Muscle layer of colon (tissue), 2 donors: ENCODE data around the gene PMF1.
A peak's percentile ranks its signal among the peaks of the same experiment; 100 is the strongest.
"Not testable (repeated sequence)": the region's sequence is repeated elsewhere in the genome, so short reads cannot be mapped to it uniquely, and the experiment has no call there.

ENCODE experiments used
- H3K27ac ChIP-seq: one replicate; pipeline ENCODE4 v1.7.0; 2013; ENCODE audit warnings: low read depth, mild to moderate bottlenecking, low read length, moderate library complexity
- H3K27me3 ChIP-seq, 2 donors: one replicate each; pipeline ENCODE4 v1.7.0; 2013; ENCODE audit warnings: low read length in 2 of 2, mild to moderate bottlenecking in 2 of 2; ENCODE audit not compliant: insufficient read depth in 2 of 2, control insufficient read depth in 1 of 2
- H3K36me3 ChIP-seq: one replicate; pipeline ENCODE4 v1.7.0; 2013; ENCODE audit warnings: mild to moderate bottlenecking, low read length; ENCODE audit not compliant: insufficient read depth
- H3K4me1 ChIP-seq: one replicate; pipeline ENCODE4 v1.7.0; 2013; ENCODE audit warnings: mild to moderate bottlenecking, low read length; ENCODE audit not compliant: insufficient read depth
- H3K4me3 ChIP-seq, 2 donors: one replicate each; pipeline ENCODE4 v1.7.0; 2013; ENCODE audit warnings: low read length in 2 of 2, low read depth in 1 of 2, mild to moderate bottlenecking in 1 of 2, moderate library complexity in 1 of 2
- H3K9ac ChIP-seq: one replicate; pipeline ENCODE4 v1.7.0; 2013; ENCODE audit warnings: low read length
- H3K9me3 ChIP-seq: one replicate; pipeline ENCODE4 v1.7.0; 2013; ENCODE audit warnings: mild to moderate bottlenecking, low read length
- donor health status: abdominal sarcoma.
- donor health status: Adenocarcinoma of cecum.

PMF1 gene, protein sequence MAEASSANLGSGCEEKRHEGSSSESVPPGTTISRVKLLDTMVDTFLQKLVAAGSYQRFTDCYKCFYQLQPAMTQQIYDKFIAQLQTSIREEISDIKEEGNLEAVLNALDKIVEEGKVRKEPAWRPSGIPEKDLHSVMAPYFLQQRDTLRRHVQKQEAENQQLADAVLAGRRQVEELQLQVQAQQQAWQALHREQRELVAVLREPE

DNA sequence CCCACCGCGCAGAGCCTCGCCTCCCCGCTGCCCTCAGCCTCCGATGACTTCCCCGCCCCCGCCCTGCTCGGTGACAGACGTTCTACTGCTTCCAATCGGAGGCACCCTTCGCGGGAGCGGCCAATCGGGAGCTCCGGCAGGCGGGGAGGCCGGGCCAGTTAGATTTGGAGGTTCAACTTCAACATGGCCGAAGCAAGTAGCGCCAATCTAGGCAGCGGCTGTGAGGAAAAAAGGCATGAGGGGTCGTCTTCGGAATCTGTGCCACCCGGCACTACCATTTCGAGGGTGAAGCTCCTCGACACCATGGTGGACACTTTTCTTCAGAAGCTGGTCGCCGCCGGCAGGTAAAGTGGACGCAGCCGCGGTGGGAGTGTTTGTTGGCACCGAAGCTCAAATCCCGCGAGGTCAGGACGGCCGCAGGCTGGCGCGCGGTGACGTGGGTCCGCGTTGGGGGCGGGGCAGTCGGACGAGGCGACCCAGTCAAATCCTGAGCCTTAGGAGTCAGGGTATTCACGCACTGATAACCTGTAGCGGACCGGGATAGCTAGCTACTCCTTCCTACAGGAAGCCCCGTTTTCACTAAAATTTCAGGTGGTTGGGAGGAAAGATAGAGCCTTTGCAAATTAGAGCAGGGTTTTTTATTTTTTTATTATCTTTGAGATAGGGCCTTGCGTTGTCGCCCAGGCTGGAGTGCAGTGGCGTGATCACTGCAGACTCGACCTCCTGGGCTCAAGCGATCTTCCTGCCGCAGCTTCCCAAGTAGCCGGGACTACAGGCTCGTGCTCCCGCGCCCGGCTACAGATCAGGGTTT is at the start of gene PMF1:
TSS of gene PMF1 (plus strand) at position 175 of the 811 bp plus-strand sequence. CDS start at position 184, 9 bp downstream.
- H3K27ac ChIP-seq = peak within 1 kb of the TSS; percentile 88
- no peaks in the 10 kb centered on the region for H3K27me3 ChIP-seq
- no peaks in the 10 kb centered on the region for H3K9me3 ChIP-seq
- H3K36me3 ChIP-seq = peaks cover 28% of the 10 kb centered on the region
- peak within 1 kb of the TSS; percentile 80 to 83 for H3K4me3 ChIP-seq
- peak within 1 kb of the TSS; percentile 96 for H3K9ac ChIP-seq
- H3K4me1 ChIP-seq = peaks cover 14% of the 10 kb centered on the region

DNA sequence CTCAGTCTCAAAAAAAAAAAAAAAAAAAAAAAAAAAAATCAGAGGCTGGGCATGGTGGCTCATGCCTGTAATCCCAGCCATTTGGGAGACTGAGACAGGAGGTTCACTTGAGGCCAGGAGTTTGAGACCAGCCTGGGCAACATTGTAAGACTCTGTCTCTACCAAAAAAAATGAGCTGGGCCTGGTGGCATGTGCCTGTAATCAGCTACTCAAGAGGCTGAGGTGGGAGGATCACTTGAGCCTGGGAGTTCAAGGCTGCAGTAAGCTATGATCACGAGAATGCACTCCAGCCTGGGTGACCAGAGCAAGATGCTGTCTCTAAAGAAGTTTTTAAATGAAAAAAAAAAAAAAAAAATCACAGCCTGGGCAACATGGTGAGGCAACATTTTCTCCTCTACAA is 49.1 kb upstream of the PMF1 start:
- Histone ChIP-seq H3K27ac (no peak overlapping the region), H3K9ac (no peak overlapping the region), H3K27me3 (no peaks in the 10 kb centered on the region), H3K4me3 (no peak overlapping the region), H3K4me1 (peaks cover 7% of the 10 kb centered on the region), H3K36me3 (no peaks in the 10 kb centered on the region), H3K9me3 (no peaks in the 10 kb centered on the region)

- no peaks in the 10 kb centered on the region for H3K9me3 ChIP-seq
- no peaks in the 10 kb centered on the region for H3K36me3 ChIP-seq
- peaks cover 7% of the 10 kb centered on the region for H3K4me1 ChIP-seq
- no peak overlapping the region for H3K27ac ChIP-seq
- H3K9ac ChIP-seq = no peak overlapping the region
- H3K27me3 ChIP-seq = no peaks in the 10 kb centered on the region
- no peak overlapping the region for H3K4me3 ChIP-seq
These were observed 48.5 kb upstream of the PMF1 start for GRCh38 chr1:156164125-156164831.

DNA sequence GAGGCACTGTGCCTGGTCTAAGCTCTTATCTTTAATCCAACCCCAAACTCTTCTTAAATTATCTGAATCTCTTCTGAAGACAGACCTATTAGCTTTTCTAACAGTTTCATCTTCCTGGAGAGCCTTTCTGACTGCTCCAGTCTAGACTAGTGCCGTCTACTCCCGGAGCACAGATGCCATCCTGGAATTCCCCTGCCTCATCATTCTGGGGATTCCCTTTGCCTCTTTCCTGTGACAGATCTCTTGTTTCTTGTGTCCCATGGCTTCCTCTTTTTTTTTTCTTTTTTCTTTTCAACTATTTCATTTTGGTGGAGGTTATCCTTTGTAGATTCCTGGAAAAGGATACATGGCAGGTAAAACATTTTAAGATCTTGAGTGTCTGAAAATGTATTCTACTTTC is 47.7 kb upstream of the PMF1 start:
- H3K36me3 ChIP-seq = no peaks in the 10 kb centered on the region
- H3K27ac ChIP-seq = no peak overlapping the region
- no peak overlapping the region for H3K4me3 ChIP-seq

DNA sequence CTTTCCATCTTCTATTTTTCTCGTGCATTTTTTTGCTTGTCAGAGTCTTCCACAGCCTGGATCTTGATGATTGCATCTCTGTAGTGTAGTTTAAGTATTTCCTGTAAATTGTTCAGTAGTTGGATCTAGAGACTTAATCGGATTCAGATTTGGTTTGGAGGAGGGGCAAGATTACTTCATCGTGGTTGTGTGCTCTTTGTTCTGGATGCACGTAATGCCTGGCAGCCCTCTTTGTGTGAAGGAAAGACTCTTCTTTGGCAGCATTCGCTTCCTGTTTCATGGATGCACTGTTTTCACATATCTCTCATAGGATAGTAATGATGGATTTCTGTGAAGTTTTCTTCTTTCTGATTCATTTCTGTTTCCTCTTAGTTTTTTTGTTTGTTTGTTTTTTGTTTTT is 45.3 kb upstream of the PMF1 start:
- Histone ChIP-seq H3K4me1 (no peaks in the 10 kb centered on the region), H3K27ac (no peak overlapping the region), H3K9ac (no peak overlapping the region), H3K4me3 (no peak overlapping the region), H3K9me3 (no peaks in the 10 kb centered on the region), H3K27me3 (no peaks in the 10 kb centered on the region), H3K36me3 (no peaks in the 10 kb centered on the region)

More for the DNA sequence above, 47.7 kb upstream of the PMF1 start:
- Histone ChIP-seq H3K27me3 (no peaks in the 10 kb centered on the region), H3K9me3 (no peaks in the 10 kb centered on the region), H3K4me1 (peaks cover 7% of the 10 kb centered on the region), H3K9ac (no peak overlapping the region)

GRCh38 chr1:156172696-156173470 is 39.9 kb upstream of the PMF1 start:
- Histone ChIP-seq H3K9ac (no peak overlapping the region), H3K27ac (no peak overlapping the region), H3K36me3 (no peaks in the 10 kb centered on the region), H3K9me3 (no peaks in the 10 kb centered on the region), H3K4me3 (no peak overlapping the region), H3K27me3 (no peaks in the 10 kb centered on the region), H3K4me1 (no peaks in the 10 kb centered on the region)

DNA sequence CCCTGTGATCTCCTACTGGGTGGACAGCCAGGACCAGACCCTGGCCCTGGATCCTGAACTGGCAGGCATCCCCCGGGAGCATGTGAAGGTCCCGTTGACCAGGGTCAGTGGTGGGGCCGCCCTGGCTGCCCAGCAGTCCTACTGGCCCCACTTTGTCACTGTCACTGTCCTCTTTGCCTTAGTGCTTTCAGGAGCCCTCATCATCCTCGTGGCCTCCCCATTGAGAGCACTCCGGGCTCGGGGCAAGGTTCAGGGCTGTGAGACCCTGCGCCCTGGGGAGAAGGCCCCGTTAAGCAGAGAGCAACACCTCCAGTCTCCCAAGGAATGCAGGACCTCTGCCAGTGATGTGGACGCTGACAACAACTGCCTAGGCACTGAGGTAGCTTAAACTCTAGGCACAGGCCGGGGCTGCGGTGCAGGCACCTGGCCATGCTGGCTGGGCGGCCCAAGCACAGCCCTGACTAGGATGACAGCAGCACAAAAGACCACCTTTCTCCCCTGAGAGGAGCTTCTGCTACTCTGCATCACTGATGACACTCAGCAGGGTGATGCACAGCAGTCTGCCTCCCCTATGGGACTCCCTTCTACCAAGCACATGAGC is 36.1 kb upstream of the PMF1 start:
- H3K9ac ChIP-seq = no peak overlapping the region
- H3K27ac ChIP-seq = no peak overlapping the region
- no peaks in the 10 kb centered on the region for H3K4me1 ChIP-seq
- H3K36me3 ChIP-seq = no peaks in the 10 kb centered on the region
- H3K27me3 ChIP-seq = no peaks in the 10 kb centered on the region
- no peaks in the 10 kb centered on the region for H3K9me3 ChIP-seq
- H3K4me3 ChIP-seq = no peak overlapping the region

- Histone ChIP-seq H3K36me3 (no peaks in the 10 kb centered on the region), H3K27ac (no peak overlapping the region), H3K9ac (no peak overlapping the region), H3K4me3 (no peak overlapping the region), H3K4me1 (no peaks in the 10 kb centered on the region), H3K27me3 (no peaks in the 10 kb centered on the region), H3K9me3 (no peaks in the 10 kb centered on the region)
These were observed 34.7 kb upstream of the PMF1 start for GRCh38 chr1:156177919-156178654.

GRCh38 chr1:156180471-156180870 is 32.3 kb upstream of the PMF1 start:
- Histone ChIP-seq H3K9me3 (no peaks in the 10 kb centered on the region), H3K4me3 (no peak overlapping the region), H3K9ac (no peak overlapping the region), H3K36me3 (no peaks in the 10 kb centered on the region), H3K27me3 (no peaks in the 10 kb centered on the region), H3K27ac (no peak overlapping the region), H3K4me1 (no peaks in the 10 kb centered on the region)

- H3K4me1 ChIP-seq, H3K27ac ChIP-seq, H3K36me3 ChIP-seq, H3K27me3 ChIP-seq, H3K9me3 ChIP-seq, H3K4me3 ChIP-seq, H3K9ac ChIP-seq: not testable (repeated sequence)
These were observed 31.3 kb upstream of the PMF1 start for GRCh38 chr1:156181391-156181924.
